Common myeloid progenitor, CD34-positive (primary cell): ENCODE measurements around the gene BATF3.

ENCODE experiments used
- CTCF ChIA-PET: fragments of 350-600 bp; sonication (Branson Sonifier 250); formaldehyde crosslinking; loops from one replicate; lab custom pipeline; 2021; ENCODE audit warnings: antibody characterized with exemption; lab: Charles Lee
- POLR2A ChIA-PET: fragments of 350-600 bp; sonication (Branson Sonifier 250); formaldehyde crosslinking; loops from one replicate; lab custom pipeline; 2021; ENCODE audit warnings: antibody characterized with exemption; lab: Charles Lee
- DNase-seq, 3 donors: peaks; one replicate each; pipeline versions ENCODE4 v3.0.0 to v3.0.0-alpha.2; 2013
- H3K27ac ChIP-seq, 2 experiments: 1 replicate in 1 of 2; 2 replicates in 1 of 2; pipeline ENCODE4 v1.7.0; 2013; ENCODE audit warnings: inconsistent platforms in 2 of 2, low read length in 2 of 2, mild to moderate bottlenecking in 2 of 2, low read depth in 1 of 2, moderate library complexity in 1 of 2; ENCODE audit not compliant: severe bottlenecking in 2 of 2, insufficient read depth in 1 of 2, poor library complexity in 1 of 2
- H3K27me3 ChIP-seq, 5 experiments: replicated peaks in 2 of 5; 1 replicate in 3 of 5; 2 replicates in 2 of 5; pipeline versions ENCODE4 v1.6.1 to v1.7.0; 2013; ENCODE audit warnings: low read length in 4 of 5, mild to moderate bottlenecking in 2 of 5, moderate library complexity in 2 of 5, inconsistent platforms in 1 of 5; ENCODE audit not compliant: insufficient read depth in 5 of 5, control insufficient read depth in 4 of 5
- H3K36me3 ChIP-seq, 4 experiments: 1 replicate in 2 of 4; 2 replicates in 2 of 4; pipeline versions ENCODE4 v1.6.1 to v1.7.0; 2013; ENCODE audit warnings: low read length in 3 of 4, control low read depth in 1 of 4, mild to moderate bottlenecking in 1 of 4; ENCODE audit not compliant: control insufficient read depth in 4 of 4, insufficient read depth in 4 of 4
- H3K4me1 ChIP-seq, 4 experiments: 1 replicate in 3 of 4; 2 replicates in 1 of 4; pipeline versions ENCODE4 v1.6.1 to v1.7.1; 2013; ENCODE audit warnings: low read length in 3 of 4, mild to moderate bottlenecking in 3 of 4, control low read depth in 1 of 4, inconsistent platforms in 1 of 4, moderate library complexity in 1 of 4; ENCODE audit not compliant: control insufficient read depth in 4 of 4, insufficient read depth in 4 of 4; ENCODE audit errors: control extremely low read depth in 1 of 4
- H3K4me3 ChIP-seq, 7 experiments: 1 replicate in 4 of 7; 2 replicates in 3 of 7; pipeline versions ENCODE4 v1.5.1 to v1.7.0; 2013; ENCODE audit warnings: mild to moderate bottlenecking in 7 of 7, low read length in 6 of 7, moderate library complexity in 6 of 7, inconsistent platforms in 2 of 7, low read depth in 2 of 7, control low read depth in 1 of 7; ENCODE audit not compliant: insufficient read depth in 4 of 7, control insufficient read depth in 1 of 7; ENCODE audit errors: extremely low read depth in 1 of 7
- H3K9me3 ChIP-seq, 5 experiments: 1 replicate in 4 of 5; 2 replicates in 1 of 5; pipeline versions ENCODE4 v1.6.1 to v1.7.1; 2013; ENCODE audit warnings: low read length in 4 of 5, mild to moderate bottlenecking in 2 of 5, inconsistent platforms in 1 of 5, low read depth in 1 of 5, moderate library complexity in 1 of 5; ENCODE audit not compliant: control insufficient read depth in 4 of 5, insufficient read depth in 2 of 5; ENCODE audit errors: control extremely low read depth in 1 of 5
- WGBS: methylation state at CpG from one replicate; pipeline ENCODE4 v1.1.5; 2013; ENCODE audit not compliant: insufficient coverage; 5-methylcytosine and 5-hydroxymethylcytosine counted together

The BATF3 gene

DNA sequence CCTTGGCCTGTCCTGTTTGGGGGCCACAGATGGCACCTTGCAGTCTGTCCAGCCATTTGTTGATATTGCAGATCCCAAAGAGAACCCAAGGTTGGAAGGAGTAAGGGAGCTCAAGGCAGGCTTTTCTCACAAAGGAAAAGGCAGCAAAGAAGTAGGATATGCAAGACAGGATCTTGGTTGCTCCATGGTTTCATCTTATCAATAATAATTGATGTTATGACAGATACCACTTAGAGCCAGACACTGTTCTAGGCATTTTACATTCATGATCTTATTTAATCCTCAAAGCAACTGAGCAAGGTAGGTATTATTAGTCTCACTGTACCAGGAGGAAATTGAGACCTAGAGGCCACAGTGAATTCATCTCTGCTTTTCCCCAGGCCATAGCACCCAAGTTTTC, 28.8 kb downstream of the BATF3 start:
- Histone ChIP-seq H3K27ac (no peak overlapping the region), H3K4me3 (peak overlapping the region in 5 of 7 experiments; percentile 2 to 34 (median 10)), H3K4me1 (peaks cover 10 to 25% (median 19%) of the 10 kb centered on the region in 4 experiments), H3K36me3 (no peaks in the 10 kb centered on the region), H3K27me3 (peaks cover 0 to 2% (median 0%) of the 10 kb centered on the region in 5 experiments), H3K9me3 (no peaks in the 10 kb centered on the region)
- CTCF ChIA-PET: interaction anchor here (0.7 to 1.5 kb wide), 9 partner anchors 22 to 194 kb away, joined by 3 to 6 read pairs (median 4); partner anchors contain the start of gene ATF3
- DNase-seq: no peak
- POLR2A ChIA-PET: no interaction called here

- Histone ChIP-seq H3K36me3 (no peaks in the 10 kb centered on the region), H3K4me3 (no peak overlapping the region), H3K4me1 (peaks cover 10 to 30% (median 22%) of the 10 kb centered on the region in 4 experiments), H3K9me3 (no peaks in the 10 kb centered on the region), H3K27ac (no peak overlapping the region), H3K27me3 (peaks cover 0 to 2% (median 0%) of the 10 kb centered on the region in 5 experiments)
- CTCF ChIA-PET: interaction anchor here (1.1 to 3.9 kb wide), 5 partner anchors 23 to 61 kb away, joined by 3 to 27 read pairs (median 5); partner anchors contain the start of gene ATF3
- POLR2A ChIA-PET: no interaction called here
- WGBS: 97% methylated on average over 5 of the region's 7 CpGs
- no peak for DNase-seq
Observed at GRCh38 chr1:212670301-212670700, 29.3 kb downstream of the BATF3 start.

DNA sequence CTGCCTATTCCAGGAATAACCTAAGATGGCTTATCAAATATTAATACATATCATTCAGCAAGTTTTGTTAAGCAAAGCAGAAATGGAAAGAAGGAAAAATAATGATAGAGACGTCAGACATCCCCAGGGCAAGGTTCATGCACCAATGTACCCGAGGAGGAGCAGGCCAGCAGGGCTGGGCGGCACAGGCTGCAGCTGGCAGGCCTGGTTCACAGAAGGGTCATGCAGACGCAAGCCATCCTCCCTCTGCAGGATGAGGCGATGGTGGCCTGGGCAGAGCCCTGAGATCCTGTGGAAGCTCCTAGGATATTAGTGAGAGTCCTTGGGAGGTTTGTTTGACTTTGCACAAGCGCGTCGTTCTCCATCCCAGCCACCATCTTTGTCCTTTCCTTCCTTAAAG, 30.0 kb downstream of the BATF3 start:
- no peak for DNase-seq
- Histone ChIP-seq H3K36me3 (no peaks in the 10 kb centered on the region), H3K4me3 (no peak overlapping the region), H3K4me1 (peaks cover 10 to 34% (median 26%) of the 10 kb centered on the region in 4 experiments), H3K27me3 (peaks cover 0 to 2% (median 0%) of the 10 kb centered on the region in 5 experiments), H3K27ac (no peak overlapping the region), H3K9me3 (no peaks in the 10 kb centered on the region)
- WGBS: 98% methylated on average over 7 of the region's 8 CpGs
- ChIA-PET POLR2A (no interaction called here), CTCF (interaction anchor here (1.9 to 3.9 kb wide), 2 partner anchors 29 to 60 kb away, joined by 6 to 27 read pairs; partner anchors contain the start of gene ATF3)

DNA sequence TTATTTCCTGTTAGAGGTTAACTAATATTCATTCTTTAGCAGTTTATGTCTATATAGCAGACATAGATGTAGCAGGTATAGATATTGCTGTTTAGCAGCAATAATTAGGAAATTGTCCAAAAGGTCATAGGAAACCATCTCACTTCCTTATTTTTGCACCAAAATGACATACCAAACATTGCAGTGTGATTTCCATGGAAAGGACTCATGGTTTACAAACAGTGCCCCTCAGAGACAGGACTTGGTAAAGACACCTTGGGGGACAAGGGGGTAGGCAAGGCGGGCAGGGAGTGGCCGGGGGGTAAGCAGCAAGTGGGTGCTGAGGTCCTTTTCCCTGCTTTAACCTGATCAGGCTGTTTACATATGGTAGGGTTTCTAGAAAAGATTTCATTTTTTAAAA, 30.5 kb downstream of the BATF3 start:
- peak; percentile 73 to 86 (median 83) for DNase-seq
- H3K27ac ChIP-seq: no peak overlapping the region
- POLR2A ChIA-PET: no interaction called here
- CTCF ChIA-PET: interaction anchor here (0.9 to 3.9 kb wide), 14 partner anchors 9 to 192 kb away, joined by 3 to 27 read pairs (median 6); partner anchors contain the start of gene ATF3
- peaks cover 10 to 34% (median 26%) of the 10 kb centered on the region in 4 experiments for H3K4me1 ChIP-seq
- H3K9me3 ChIP-seq: no peaks in the 10 kb centered on the region
- H3K36me3 ChIP-seq: no peaks in the 10 kb centered on the region
- peaks cover 0 to 2% (median 0%) of the 10 kb centered on the region in 5 experiments for H3K27me3 ChIP-seq
- no peak overlapping the region for H3K4me3 ChIP-seq
- WGBS: 83% methylated on average over 1 of the region's 2 CpGs

DNA sequence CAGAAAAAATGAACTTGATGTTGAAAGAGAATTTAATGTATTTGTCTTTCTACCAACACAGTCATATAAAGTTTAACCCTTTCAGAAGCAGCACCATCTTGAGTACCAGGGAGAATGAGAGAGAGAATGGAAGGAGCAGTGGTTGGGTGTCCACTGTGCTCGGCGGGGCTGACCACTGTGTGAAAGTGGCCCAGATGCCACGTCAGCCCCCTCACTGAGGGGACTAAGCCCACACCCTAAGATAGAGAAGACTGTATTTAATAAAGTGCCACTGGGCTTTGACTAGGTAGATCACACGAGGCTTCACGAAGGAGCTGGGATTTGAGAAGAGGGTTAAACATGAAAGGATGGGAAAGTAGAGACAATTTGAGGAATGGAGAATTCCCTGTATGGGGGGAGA, 31.2 kb downstream of the BATF3 start:
- CTCF ChIA-PET: interaction anchor here (0.9 to 3.9 kb wide), 17 partner anchors 9 to 191 kb away, joined by 3 to 27 read pairs (median 6); partner anchors contain the start of gene ATF3
- H3K4me1 ChIP-seq: peaks cover 10 to 34% (median 26%) of the 10 kb centered on the region in 4 experiments
- POLR2A ChIA-PET: interaction anchor here (1.2 to 1.9 kb wide), 2 partner anchors 33 to 59 kb away, joined by 4 to 6 read pairs; partner anchors contain the start of gene ATF3

DNA sequence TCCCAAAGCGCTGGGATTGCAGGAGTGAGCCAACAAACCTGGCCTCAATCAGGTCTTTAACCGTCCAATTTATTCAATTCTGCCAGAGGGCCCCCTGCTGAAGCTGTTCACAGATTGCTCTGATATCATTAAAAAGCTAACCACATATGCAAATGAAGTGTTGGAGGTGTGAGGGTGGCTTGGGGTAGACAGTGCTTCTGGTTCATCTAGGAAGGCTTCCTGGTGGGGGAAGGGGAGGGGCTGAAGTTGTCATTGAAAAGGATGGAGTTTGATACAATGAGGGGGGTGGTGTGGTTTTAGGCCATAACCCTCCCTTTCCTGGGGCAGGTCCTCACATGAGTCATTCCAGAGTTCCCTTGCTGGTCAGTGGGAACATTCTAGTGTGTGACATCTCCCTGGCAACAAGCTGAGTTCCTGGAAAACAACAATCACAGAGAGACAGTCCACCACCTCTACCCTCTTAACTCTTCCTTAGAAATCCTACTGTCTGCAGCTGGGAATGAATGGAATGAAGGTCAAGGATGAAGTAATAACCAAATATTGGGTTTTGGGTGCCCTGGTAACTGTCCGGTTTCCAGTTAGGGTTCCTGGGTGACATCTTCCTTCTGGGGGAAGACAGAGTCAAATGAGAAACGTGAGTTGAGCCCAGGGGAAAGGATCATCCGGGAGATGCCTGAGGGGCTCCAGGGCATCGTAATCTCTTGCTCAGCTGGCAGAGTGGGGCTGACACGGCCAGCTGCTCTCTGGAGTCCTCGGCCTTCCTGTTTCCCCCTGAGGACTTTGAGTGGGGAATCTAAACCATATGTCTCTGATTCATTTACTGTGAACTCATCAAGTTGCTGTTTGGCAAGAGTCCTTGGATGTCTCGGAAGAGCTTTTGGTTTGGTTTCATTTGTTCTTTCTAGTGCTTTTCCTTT, 32.2 kb downstream of the BATF3 start:
- Histone ChIP-seq H3K36me3 (no peaks in the 10 kb centered on the region), H3K4me3 (no peak overlapping the region), H3K27me3 (peaks cover 0 to 2% (median 0%) of the 10 kb centered on the region in 5 experiments), H3K27ac (no peak overlapping the region), H3K9me3 (no peaks in the 10 kb centered on the region), H3K4me1 (peaks cover 10 to 34% (median 26%) of the 10 kb centered on the region in 4 experiments)
- CTCF ChIA-PET: interaction anchor here (0.6 to 3.9 kb wide), 18 partner anchors 8 to 263 kb away, joined by 3 to 27 read pairs (median 4); partner anchors contain the start of gene ATF3
- WGBS: 94% methylated on average over 7 of the region's 9 CpGs
- DNase-seq: no peak
- POLR2A ChIA-PET: interaction anchor here (1.2 to 1.9 kb wide), 2 partner anchors 32 to 59 kb away, joined by 4 to 6 read pairs; partner anchors contain the start of gene ATF3

More for the DNA sequence above, 31.2 kb downstream of the BATF3 start:
- Histone ChIP-seq H3K9me3 (no peaks in the 10 kb centered on the region), H3K4me3 (no peak overlapping the region), H3K36me3 (no peaks in the 10 kb centered on the region), H3K27me3 (peaks cover 0 to 2% (median 0%) of the 10 kb centered on the region in 5 experiments), H3K27ac (no peak overlapping the region)
- no peak for DNase-seq
- 97% methylated on average over 4 of the region's 5 CpGs for WGBS
